Measurements from ENCODE around the gene BCL11B.

Gene BCL11B

DNA sequence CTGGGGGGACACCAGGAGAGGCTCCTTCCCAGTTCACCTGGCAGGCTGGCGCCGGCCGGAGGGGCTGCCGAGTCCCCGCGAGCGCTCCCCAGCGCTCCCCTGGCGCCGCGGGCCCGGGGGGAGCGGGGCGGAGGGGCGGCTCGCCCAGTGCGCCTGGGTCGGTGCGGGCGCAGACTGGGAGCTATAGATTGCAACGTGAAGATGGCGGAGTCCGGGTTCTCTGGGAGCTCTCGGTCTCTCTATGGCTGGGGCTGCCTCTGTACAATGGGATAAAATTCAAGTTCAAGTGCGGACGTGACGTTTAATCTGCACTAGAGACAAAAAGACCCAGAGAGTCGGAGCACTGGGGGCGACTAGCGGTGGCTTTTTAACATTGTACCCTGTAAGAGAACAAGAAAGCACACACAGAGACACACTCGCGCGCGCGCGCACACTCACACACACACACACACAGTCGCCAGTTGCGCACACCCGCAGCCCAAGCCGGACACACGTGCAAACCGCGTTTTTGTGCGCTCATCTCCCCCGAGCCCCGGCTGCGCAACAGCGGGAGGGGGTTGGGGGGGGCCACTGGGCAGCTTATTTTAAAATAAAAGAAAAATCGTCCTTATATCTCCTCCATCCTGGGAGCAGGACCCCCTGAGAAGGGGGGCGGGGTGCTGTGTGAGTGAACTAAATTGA, at the start of gene BCL11B:
TSS of gene BCL11B (minus strand) at position 247 of the 681 bp plus-strand sequence. CDS start 979 bp downstream, outside the sequence.
- in situ Hi-C loops (cut with HindIII; ENCODE audit: low sequenced_read_pairs): no loop called here

DNA sequence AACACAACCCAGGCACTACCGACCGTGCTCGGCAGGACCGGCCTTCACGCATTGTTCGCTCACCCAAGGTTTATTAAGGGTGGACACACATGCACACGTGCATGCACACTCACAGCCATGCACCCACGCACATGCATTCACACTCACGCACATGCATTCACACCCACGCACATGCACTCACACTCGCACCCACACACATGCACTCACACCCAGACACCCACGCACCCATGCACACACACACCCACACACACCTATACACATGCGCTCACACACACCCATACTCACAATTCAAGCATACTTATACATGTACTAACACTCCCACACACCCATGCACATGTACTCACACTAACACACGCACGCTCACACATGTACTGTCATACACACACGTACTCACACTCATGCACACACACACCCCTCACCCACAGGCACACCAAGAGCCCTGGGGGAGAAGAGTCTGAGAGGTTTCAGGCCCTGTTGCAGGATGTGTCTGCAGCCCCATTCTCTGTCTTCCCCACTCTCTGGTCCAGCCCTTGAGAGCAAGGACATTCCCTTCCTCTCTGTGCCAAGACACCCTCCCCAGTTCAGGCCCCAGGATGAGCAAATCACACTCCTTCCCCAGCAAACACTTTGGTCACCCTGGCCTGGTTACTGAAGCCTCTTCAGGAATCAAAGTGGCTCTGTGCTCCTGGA, 49.4 kb upstream of the BCL11B start:
- in situ Hi-C loops (cut with HindIII; ENCODE audit: low sequenced_read_pairs): no loop called here

DNA sequence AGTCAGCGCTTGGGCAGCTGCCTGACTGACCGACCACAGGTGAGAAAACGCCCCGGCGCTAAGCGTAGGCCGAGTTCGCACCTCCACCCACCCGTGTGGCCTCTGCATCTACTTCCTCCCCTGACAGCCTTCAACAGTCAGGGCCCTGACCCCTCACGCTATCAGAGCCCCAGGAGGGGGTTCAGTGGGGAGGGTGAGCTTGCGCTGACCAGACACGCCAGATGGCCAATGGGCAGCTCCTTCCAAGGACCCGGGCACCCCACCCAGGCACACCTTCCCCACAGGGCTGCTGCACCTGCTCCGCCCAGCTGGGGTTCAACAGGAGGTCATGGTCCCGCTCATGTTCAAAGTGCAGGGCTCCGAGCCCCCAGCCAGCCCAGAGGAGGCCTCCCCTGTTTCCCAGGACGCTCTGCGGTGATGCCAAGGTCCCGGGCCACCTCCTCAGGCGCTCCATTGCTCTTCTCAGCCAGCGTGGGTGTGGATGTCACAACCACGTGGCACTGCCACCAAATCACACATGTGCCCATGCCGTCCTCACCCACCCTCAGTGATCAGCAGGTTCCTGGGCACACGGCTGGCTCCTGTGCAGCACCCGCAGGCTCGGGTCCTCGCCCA, 48.7 kb upstream of the BCL11B start:
- in situ Hi-C loops (cut with HindIII; ENCODE audit: low sequenced_read_pairs): no loop called here

DNA sequence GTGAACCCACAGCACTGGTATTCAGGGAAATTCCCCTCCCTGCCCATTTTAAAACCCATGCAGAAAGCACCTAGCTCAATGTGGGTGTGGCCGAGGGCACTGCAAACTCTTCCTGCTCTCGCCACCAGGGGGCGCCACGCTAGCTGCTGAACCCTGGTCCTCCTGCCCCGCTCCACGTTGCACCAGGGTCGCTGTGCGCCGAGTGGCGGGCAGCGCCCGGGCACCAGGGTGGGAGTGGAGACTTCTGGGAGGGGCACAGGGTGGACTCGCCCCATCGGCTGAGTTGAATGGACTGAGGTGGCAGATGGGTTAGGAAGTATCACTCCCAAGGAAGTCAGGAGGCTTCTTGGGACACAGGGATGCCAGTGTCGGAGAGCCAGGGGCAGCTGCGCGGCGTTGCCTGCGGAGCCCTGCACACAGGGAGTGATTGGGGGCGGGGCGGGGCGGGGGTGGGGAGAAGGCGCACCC, 48.1 kb upstream of the BCL11B start:
- in situ Hi-C loops (cut with HindIII; ENCODE audit: low sequenced_read_pairs): no loop called here

DNA sequence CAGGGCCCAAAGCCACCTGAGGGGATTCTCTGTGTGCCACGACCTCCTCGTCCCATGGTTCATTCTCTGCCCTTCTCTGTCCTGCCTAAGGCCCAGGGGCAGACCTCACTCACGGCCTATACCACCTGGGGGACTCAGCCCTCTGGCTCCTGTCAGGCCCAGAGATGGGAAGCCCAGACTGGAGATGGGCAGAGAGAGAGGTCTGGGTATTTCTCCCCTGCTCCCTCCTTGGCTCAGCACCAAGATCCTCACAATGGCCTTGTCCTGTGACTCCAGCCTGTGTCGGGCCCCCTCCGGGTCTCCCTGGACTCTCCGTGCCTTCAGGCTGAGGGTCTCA, 46.9 kb upstream of the BCL11B start:
- in situ Hi-C loops (cut with HindIII; ENCODE audit: low sequenced_read_pairs): no loop called here

DNA sequence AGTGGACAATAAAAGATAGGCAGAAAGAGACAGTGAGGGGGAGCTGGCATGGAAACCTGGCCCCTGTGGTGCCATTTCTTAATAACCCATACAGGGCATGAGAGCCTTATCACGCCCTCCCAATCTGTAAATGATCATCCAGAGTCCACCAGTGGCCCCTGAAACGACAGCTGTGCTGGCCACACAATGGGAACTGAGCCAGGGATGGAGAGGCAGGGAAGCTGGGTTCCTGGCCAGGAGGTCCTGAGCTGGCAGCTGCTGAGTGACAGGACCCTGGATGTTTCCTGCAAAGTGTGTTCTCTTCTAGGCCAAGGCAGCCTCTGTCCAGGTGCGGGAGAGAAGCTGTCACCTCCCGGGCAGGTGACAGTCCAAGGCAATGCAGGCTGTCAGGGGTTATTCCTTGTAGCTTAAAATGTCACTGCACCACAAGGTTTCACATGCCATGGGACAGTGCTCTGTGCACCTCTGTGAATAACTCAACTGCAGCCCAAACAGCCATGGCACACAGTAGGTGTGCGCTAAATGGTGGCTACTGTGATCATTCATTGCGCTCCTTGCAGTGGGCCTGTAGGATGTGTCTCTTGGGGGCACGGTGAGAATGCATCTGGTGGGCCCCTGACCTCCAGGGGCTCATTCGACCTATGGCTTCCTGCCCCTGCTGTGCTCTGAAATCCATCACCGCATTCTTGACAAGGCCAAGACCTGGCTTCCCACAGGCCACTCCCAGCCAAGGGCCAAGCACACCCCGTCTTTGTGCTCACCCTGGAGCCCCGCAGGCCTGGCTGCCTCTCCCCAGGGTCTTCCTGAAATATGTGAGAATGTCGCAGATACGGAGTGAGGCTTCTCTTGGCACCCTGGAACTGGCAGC, 46.3 kb upstream of the BCL11B start:
- in situ Hi-C loops (cut with HindIII; ENCODE audit: low sequenced_read_pairs): no loop called here

DNA sequence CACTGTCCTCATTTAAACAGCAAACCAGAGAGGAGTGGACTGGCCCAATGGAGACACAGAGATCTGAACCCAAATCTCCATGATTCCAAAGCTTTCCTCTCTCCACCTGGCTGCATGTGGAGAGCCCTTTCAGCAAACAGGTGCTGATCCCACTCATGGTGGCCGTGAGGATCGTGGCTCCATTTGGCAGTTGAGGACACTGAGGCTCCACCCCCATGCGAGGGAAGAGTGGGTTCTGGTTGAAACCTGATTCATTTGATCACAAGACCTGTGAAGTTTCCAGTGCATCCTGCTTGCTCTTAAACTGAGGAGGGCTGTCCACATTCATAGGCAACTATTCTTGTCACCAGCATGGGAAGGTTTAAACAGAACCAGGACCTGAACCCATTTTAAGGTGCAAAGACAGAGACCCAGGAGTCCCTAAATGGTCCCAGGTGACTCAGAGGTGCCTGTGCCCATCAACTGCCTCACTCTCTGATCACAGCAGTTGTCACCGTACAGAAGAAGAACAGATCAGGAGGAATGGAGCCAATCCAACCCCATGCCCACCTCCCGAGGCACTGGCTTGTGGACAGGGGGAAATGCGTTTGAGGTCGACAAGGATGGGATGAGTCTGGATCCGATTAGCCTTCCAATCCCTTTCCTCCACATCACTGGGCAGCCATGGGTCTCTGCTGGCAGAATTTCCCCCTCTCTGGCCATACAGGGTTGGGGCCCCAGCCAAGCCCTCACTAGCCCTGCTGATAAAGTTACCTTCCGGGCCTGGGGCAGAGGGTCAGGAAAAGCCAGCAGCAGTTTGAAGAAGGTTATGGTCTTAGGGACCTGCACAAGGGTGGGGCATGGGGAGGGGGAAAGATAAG, 45.5 kb upstream of the BCL11B start:
- in situ Hi-C loops (cut with HindIII; ENCODE audit: low sequenced_read_pairs): no loop called here

DNA sequence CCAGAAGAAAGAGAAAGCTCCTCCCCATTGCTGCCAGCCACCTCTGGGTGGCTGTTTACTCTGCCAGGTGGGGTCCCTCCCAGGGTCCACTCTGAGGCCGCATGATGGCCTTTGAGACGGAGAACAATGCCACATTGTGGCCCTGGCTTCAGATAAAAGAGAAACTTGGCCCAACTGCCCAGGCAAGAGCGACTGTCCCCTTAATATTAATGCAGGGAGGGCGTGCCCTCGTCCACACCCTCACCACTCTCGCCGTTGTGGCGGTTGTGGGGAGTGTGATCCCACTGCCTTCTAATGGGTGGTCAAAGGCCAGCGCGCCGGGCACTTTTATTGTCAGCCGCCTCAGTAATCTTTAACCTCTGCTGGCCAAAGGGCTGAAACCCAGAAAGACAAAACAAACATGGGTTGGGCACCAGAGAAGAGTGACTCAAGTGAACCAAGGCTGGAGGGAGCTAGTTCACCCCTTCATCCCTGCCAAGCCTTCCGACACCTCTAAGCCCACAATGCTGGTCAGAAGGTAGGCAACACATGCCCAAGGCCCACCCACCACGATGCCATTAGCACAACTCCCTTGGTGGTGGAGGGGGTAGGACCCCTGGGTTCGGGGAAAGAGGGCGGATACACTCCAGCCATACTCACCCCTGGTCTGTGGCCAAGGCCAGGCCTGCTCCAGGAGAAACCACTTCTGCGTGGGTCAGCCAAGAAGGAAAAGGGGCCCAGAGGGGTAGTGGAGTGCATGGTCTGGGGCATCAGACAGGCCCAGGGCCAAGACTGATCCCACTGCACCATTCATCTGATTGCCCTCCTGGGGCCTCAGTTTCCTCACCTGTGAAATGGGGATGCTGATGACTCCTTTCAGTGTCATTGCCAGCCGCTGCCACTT, 44.5 kb upstream of the BCL11B start:
- in situ Hi-C loops (cut with HindIII; ENCODE audit: low sequenced_read_pairs): no loop called here

DNA sequence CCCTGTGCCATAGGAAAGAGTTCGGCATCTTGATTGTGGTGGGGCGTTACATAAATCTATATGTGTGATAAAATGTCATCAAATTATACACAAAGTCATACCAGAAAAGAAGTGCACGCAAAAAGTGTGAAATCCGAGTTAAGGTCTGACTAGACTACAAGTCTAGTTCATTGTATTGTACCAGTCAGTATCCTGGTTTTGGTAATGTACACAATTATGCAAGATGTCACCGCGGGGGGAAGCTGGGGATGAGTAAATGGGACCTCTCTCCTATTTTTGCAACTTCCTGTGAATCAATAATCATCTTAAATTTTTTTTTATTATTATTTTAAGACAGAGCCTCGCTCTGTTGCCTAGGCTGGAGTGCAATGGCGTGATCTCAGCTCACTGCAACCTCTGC, 43.2 kb upstream of the BCL11B start:
- in situ Hi-C loops (cut with HindIII; ENCODE audit: low sequenced_read_pairs): no loop called here

DNA sequence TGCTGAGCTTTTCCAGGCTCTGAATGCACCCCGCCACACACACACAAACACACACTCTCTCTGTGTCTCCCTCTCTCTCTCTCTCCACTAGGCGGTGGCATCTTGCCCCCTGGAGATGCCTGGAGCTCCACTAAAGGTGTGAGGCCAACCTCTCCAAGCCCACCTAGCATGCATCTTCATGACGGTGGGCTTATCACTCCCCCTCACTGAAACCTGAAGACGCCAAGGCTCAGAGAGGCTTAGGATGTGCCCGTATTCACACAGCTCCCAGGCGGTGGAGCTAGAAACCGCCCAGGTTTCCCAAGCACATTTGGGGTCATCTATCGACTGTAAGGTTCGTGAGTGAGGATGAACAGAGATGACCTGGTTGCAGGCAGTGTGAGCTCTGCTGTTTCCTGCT, 42.6 kb upstream of the BCL11B start:
- in situ Hi-C loops (cut with HindIII; ENCODE audit: low sequenced_read_pairs): no loop called here

DNA sequence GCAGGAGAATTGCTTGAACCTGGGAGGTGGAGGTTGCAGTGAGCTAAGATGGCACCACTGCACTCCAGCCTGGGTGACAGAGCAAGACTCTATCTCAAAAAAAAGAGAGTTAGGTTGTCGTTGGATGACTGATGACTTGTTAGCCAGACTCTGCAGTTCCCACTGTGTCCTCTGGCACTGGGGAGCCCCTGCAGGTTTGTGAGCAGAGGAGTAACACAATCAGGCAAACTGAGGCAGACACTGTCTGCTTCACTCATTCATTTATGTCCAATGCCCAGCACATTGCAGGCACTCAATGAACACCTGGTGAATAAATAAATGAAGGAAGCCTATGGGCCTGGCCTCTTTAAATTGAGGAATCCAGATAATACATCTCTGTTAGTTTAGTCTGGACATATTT, 41.2 kb upstream of the BCL11B start:
- in situ Hi-C loops (cut with HindIII; ENCODE audit: low sequenced_read_pairs): no loop called here

DNA sequence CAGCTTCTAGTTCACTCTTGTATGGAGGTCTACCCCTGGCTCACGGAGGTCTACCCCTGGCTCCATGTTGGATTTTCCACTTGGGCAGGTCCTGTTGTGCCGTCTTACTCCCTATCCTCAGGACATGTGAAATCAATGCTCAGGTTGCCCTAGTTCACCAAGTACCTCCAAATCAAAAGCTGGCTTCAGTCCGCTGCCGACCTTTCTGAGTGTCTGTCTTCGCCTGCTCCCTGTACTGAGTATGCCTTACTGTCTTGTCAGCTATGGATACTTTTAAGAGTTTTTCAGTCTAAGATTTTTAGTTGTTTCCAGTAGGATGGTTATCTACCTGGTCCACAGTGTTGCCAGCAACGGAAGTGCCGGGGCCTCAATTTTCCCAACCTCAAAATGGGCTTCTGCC, 40.1 kb upstream of the BCL11B start:
- in situ Hi-C loops (cut with HindIII; ENCODE audit: low sequenced_read_pairs): no loop called here

DNA sequence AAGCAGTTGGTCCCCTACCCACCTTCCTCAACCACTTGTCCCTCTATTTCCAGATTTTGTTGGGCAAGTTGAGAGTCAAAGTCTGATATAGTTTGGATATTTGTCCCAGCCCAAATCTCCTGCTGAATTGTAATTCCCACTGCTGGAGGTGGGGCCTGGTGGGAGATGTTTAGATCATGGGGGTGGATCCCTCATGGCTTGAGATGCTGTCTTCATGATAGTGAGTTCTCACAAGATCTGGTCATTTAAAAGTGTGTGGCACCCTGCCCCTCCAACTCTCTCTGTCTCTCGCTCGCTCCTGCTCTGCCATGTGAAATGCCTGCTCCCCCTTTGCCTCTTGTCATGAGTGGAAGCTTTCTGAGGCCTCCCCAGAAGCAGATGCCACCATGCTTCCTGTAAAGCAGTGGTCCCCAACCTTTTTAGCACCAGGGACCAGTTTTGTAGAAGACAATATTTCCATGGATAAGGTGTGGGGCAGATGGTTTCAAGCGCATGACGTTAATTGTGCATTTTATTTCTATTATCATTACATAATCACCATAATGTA, 37.3 kb upstream of the BCL11B start:
- in situ Hi-C loops (cut with HindIII; ENCODE audit: low sequenced_read_pairs): no loop called here

DNA sequence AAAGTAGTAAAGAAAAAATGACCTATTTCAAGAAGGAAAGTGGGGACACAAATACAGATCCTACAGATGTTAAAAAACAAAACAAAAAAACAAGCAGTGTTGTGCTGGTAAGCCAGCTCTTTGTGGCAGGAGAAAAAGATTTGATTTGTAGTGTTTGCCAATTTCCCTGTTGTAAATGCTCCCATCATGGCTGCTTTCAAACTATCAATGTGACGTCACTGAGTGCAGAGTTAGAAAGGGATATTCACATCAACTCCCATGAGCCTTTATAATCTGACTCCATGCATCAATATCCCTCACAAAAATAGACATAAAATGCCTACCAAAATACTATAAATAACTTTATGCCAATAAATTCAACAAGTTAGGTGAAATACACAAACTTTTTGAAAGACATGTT, 32.2 kb upstream of the BCL11B start:
- in situ Hi-C loops (cut with HindIII; ENCODE audit: low sequenced_read_pairs): no loop called here

DNA sequence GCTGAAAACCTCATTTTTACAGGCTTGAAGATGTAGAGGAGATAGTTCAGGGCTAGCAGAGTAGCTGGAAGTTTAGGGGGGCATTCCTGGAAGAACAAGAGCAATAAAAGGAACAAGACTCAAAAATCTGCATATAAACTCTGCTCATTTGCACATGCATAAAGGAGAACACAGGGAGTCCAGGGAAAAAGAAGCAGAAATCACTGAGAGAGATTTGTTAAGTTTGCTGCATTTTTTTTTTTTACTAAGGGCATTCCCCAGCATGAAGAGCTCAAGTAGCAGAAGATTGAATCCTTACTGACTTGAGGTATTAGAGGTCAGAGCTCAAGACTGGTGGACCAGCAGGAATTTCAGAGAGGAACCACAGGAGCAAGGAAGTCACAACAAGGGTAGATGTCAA, 28.2 kb upstream of the BCL11B start:
- in situ Hi-C loops (cut with HindIII; ENCODE audit: low sequenced_read_pairs): no loop called here

DNA sequence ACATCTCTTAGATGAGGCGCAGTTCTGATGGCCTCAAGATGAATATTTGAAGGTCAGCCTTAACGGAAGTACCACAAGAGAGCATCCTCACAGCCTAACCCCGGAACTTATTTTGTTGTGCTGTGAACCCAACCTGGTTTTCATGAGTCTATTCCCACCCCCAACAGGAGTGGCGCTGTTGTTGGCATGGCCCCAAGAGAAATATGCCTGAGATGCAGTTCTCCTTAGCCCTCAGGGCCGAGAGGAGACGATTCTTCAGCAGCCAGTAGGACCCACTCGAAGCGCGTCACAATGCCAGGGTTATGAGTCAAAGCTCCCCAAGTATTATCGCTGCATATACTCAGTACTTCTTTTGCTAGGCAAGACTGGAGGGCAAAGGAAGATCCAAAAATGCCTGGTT, 24.5 kb upstream of the BCL11B start:
- in situ Hi-C loops (cut with HindIII; ENCODE audit: low sequenced_read_pairs): no loop called here

DNA sequence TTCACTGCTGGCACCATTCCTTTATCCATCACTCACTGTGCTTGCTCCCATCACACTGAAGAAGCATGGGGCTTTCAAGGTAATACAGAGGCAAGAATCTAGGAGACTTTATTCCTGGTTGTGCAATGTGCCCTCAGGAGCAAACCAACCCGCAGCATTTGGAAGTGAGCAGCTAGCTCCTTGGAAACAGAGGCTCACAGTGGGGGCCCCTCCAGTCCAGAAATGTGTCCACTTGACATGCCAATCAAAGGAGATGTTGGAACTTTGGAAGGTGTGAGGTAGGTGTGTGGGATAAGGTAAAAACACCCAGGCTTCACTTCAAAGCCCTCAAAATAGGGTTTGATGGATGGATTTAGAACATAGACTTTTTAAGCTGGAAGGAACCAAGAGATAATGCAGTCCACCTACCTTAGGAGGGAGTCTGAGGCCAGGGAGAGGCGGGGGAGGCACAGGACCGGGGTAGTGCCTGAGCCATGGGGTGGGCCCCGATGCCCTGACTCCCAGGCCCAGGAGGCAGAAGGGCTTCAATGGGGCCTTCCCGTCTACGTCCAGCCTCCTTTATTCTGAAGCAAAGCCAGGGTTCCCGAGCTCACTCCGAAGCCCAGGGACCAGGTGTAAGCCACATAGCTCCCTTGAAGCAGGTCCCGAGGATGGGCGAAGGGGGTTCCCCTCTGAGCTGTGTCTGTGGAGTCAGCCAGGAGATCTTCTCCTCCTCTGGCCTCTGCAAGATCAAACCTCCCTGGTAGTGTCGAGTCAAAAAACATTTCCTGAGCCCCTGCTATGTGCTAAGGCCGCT, 17.6 kb upstream of the BCL11B start:
- in situ Hi-C loops (cut with HindIII; ENCODE audit: low sequenced_read_pairs): no loop called here

DNA sequence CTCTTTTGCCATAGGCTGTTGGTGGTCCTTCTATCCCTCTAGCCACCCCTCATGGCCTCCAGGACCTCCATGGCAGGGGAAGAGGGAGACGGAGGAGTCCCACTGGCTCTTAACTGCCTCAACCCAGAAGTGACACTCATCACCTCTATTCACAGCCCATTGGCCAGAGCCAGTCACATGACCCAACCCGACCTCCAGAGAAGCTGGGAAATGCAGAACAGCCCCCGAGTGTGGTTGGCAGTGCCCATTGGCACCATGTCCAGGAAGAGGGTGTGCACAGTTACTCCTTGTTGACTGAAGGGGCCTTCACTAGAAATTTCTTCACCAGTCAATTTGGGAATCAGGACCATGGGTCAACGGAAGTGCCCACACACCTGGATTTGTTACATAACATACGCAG, 17.0 kb upstream of the BCL11B start:
- in situ Hi-C loops (cut with HindIII; ENCODE audit: low sequenced_read_pairs): no loop called here
